NOMO-1 (cell line): ENCODE data around the gene CD300LF.

Experiments used
- DNase-seq, 2 experiments: peaks; one replicate each; lab custom pipeline; 2025; ENCODE audit not compliant: unreplicated experiment in 2 of 2; lab: John Stamatoyannopoulos, UW

Gene CD300LF

GRCh38 chr17:74746376-74746775 is 33.7 kb upstream of the CD300LF start:
- no peak for DNase-seq

DNA sequence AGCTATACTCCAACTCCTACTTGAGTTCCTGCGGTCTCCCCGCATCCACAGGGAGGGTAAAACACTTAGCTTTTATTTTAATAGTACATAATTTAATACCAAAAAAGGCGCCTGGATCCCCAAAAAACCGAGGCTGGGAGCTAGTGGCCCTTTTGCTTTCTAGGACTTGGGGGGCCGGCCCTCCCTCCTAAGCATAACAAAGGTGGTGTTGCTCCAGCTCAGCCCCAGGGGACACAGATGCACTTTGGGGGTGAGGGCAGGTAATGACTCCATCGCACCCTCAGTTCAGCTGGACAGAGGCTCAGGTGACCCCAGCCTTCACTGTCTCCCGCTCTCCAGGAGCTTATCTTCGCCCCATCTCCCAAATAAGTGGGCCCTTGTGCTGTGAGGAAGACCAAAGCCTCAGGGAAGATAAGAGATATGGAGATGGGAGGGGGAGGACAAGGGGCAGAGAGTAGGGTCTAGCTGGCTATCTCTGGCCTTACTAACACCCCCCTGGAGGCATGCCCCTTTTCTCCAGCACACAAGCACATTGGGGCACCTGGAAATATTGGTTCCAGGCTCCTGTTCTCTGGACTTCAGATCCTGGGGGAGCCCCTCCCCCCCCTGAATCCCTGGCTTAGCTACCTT is 32.9 kb upstream of the CD300LF start:
- DNase-seq: no peak

DNA sequence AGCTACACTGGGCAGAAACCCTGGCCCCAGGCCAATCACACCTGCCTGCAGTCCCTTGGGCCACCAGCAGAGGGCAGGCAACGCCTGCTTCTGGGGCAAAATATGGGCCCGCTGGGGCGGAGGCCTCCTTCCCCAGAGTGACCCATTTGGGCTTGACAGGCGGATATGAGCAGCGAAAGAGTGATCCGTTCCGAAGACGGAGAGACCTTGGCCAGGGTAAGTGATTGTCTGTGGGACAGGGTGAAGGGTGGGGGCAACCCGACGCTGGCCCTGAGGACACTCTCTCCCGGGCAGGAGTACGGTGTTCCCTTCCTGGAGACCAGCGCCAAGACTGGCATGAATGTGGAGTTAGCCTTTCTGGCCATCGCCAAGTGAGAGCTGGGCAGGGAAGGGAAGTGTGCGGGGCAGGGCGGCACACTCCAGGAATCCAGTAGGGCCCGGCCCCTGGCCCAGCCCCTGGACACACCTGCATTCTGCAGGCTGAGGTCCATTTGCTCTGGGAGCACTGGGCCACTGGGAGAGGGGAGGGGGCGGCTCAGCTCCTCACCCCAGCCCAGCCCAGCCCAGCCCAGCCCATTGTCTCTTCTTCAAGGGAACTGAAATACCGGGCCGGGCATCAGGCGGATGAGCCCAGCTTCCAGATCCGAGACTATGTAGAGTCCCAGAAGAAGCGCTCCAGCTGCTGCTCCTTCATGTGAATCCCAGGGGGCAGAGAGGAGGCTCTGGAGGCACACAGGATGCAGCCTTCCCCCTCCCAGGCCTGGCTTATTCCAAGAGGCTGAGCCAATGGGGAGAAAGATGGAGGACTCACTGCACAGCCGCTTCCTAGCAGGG is 32.2 kb upstream of the CD300LF start:
- DNase-seq: peak; percentile 20 to 49

GRCh38 chr17:74744349-74744713 is 31.6 kb upstream of the CD300LF start:
- no peak for DNase-seq

GRCh38 chr17:74743755-74744154 is 31.0 kb upstream of the CD300LF start:
- DNase-seq: no peak

- DNase-seq: no peak
Observed at GRCh38 chr17:74742978-74743545, 30.3 kb upstream of the CD300LF start.

DNA sequence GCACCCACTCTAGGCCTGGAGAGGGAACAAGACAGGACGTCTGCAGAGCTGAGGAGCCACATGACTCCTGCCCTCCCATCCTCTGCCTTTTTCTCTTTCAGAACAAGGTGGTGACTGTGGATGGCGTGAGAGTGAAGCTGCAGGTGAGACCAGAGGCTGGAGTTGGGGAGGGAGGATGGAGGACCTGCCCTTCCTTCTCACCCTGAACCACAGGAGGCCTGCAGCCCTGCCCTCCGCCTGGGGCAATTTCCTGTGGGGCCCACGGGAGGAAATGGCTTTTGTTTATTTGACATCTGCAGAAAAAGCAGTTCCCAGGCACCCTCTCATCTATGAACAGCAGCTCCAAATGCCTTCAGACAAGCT is 29.4 kb upstream of the CD300LF start:
- DNase-seq: peak; percentile 83 to 89

GRCh38 chr17:74740641-74741387 is 28.1 kb upstream of the CD300LF start:
- no peak for DNase-seq

- DNase-seq: peak in 1 of 2 experiments; percentile 17
Observed at GRCh38 chr17:74740173-74740572, 27.4 kb upstream of the CD300LF start.

GRCh38 chr17:74739227-74739831 is 26.6 kb upstream of the CD300LF start:
- DNase-seq: no peak

- DNase-seq: peak; percentile 88 to 91
Observed at GRCh38 chr17:74738051-74738996, 25.6 kb upstream of the CD300LF start.

DNA sequence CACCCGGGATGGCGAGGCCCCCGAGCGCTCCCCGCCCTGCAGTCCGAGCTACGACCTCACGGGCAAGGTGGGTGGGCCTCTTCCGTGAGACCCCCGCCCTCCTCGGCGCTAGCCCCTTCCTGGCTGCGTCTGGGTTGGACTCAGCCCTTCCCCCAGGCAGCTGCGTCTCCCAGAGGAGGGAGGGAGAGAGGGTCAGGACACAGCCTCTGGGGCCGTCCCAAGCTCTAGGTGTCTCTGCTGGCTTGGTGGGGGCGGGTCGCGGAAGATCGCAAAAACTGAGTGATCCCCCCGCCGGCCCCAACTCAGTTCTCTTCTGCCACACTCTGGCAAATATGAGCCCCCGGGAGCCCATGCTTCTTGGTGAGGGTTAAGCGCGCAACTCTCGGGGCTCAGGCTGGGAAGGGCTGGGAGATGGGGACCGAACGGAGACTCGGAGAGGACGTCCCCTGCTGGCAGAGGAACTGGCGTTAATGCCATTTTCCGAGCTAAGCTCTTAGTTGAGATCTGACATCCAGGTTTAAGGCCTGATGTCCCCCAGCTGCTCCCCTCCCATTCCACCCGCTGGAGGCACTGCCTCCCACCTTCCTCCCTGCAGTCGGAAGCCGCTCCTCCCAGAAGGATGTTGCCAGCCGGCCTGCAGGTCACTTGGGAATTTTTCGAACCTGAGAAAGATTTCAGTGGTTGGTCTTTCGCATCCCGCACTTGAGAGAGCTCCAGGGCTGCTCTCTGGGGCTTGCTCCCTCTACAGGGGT is 24.8 kb upstream of the CD300LF start:
- DNase-seq: peak; percentile 55

GRCh38 chr17:74736513-74737298 is 24.0 kb upstream of the CD300LF start, which contains the start of gene RAB37:
TSS of gene RAB37 (plus strand) at chr17:74737256. CDS start at chr17:74737273, 17 bp downstream.
- peak; percentile 97 to 99 for DNase-seq

DNA sequence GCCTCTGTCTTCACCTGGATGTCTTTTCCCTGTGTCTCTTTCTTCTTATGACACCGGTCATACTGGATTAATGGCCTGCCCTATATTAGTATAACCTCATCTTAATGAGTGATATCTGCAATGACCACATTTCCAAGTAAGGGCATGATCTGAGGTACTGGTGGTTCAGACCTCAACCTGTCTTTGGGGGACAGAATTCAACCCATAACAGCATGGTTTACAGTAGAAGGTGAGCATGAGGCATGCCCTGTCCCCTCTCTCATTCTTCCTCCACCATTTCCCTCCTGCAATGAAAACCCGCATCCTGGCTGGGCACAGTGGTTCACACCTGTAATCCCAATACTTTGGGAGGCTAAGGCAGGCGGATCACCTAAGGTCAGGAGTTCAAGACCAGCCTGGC is 21.5 kb upstream of the CD300LF start:
- no peak for DNase-seq

GRCh38 chr17:74733365-74734122 is 20.8 kb upstream of the CD300LF start:
- no peak for DNase-seq

- DNase-seq: no peak
Observed at GRCh38 chr17:74732042-74732867, 19.5 kb upstream of the CD300LF start.

DNA sequence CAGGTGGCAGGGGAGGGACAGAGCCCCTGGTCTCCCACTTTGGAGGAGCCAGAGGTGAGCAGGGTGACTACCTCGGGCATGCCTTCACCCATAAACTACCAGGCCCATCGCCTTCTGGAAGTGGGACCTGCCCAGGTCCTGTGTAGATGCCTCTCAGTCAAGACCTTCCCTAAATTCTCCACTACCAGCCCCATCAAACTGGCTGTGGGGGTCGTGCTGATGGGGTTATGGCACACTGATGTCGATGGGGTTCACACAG is 18.6 kb upstream of the CD300LF start:
- no peak for DNase-seq
